H1 (cell line): ENCODE measurements around the gene CFB. TPM values are rescaled to one million over a fixed set of nuclear protein-coding genes. Genes with fewer than 3 reads are reported as not detected.

Experiments
- CTCF ChIA-PET: fragments of 300-600 bp; sonication (Branson Sonifier 250); formaldehyde crosslinking; loops from one replicate; lab custom pipeline; 2021; ENCODE audit not compliant: partially characterized antibody; lab: Charles Lee
- POLR2A ChIA-PET: fragments of 300-600 bp; sonication (Branson Sonifier 250); formaldehyde crosslinking; loops from one replicate; lab custom pipeline; 2021; ENCODE audit warnings: inconsistent platforms; ENCODE audit not compliant: partially characterized antibody; lab: Charles Lee
- DNase-seq, 2 experiments: peaks; one replicate each; pipeline versions ENCODE4 v3.0.0 to v3.0.0-alpha.2; 2010 to 2022; ENCODE audit warnings: low spot score in 2 of 2, low read depth in 1 of 2, mixed read lengths in 1 of 2
- FAIRE-seq: peaks from 2 replicates; lab custom pipeline; 2011; peaks lifted over from hg19 to GRCh38; lab: Jason Lieb, UNC
- H2AFZ ChIP-seq: 2 replicates; pipeline ENCODE4 v1.8.1; 2012; ENCODE audit warnings: low read length, inconsistent platforms
- H2AK5ac ChIP-seq: 2 replicates; pipeline ENCODE4 v1.6.1; 2013; ENCODE audit warnings: low read depth, low read length
- H2BK120ac ChIP-seq: replicated peaks from 2 replicates; pipeline ENCODE3; 2013; ENCODE audit warnings: low read depth, low read length, inconsistent platforms
- H2BK12ac ChIP-seq: 2 replicates; pipeline ENCODE4 v1.6.1; 2013; ENCODE audit warnings: low read depth, low read length
- H2BK15ac ChIP-seq: 2 replicates; pipeline ENCODE4 v1.6.1; 2013; ENCODE audit warnings: low read length
- H2BK20ac ChIP-seq: 2 replicates; pipeline ENCODE4 v1.6.1; 2013; ENCODE audit warnings: low read length
- H2BK5ac ChIP-seq: 2 replicates; pipeline ENCODE4 v1.6.1; 2013; ENCODE audit warnings: low read depth, low read length
- H3K14ac ChIP-seq: 2 replicates; pipeline ENCODE4 v1.6.1; 2013; ENCODE audit warnings: inconsistent platforms; ENCODE audit not compliant: insufficient read length
- H3K18ac ChIP-seq: 2 replicates; pipeline ENCODE4 v1.6.1; 2013; ENCODE audit warnings: low read length; ENCODE audit errors: extremely low read depth
- H3K23ac ChIP-seq: 2 replicates; pipeline ENCODE4 v1.6.1; 2013; ENCODE audit warnings: inconsistent platforms; ENCODE audit not compliant: insufficient read length
- H3K23me2 ChIP-seq: 2 replicates; pipeline ENCODE4 v1.6.1; 2013; ENCODE audit warnings: low read depth, low read length
- H3K27ac ChIP-seq: 2 replicates; pipeline ENCODE4 v1.6.1; 2011; ENCODE audit warnings: low read depth, low read length, inconsistent platforms
- H3K27me3 ChIP-seq, 4 experiments: replicated peaks in 1 of 4; 1 replicate in 1 of 4; 2 replicates in 3 of 4; pipeline versions ENCODE4 v1.6.1 to v1.8.1; 2011 to 2013; ENCODE audit warnings: low read length in 3 of 4, mild to moderate bottlenecking in 3 of 4, inconsistent platforms in 2 of 4, mixed read lengths in 2 of 4, moderate library complexity in 1 of 4; ENCODE audit not compliant: control insufficient read depth in 3 of 4, insufficient read depth in 3 of 4; ENCODE audit errors: extremely low read depth in 1 of 4
- H3K36me3 ChIP-seq, 4 experiments: 2 replicates each; pipeline versions ENCODE4 v1.6.1 to v1.8.1; 2011 to 2013; ENCODE audit warnings: mild to moderate bottlenecking in 4 of 4, low read length in 3 of 4, moderate library complexity in 2 of 4, control low read depth in 1 of 4, inconsistent platforms in 1 of 4; ENCODE audit not compliant: insufficient read depth in 4 of 4, control insufficient read depth in 2 of 4
- H3K4ac ChIP-seq: replicated peaks from 2 replicates; pipeline ENCODE3; 2013; ENCODE audit warnings: low read length, low read depth, mixed read lengths, inconsistent platforms; ENCODE audit not compliant: insufficient read length
- H3K4me1 ChIP-seq, 4 experiments: replicated peaks in 1 of 4; 1 replicate in 1 of 4; 2 replicates in 3 of 4; pipeline versions ENCODE4 v1.6.1 to v1.8.1; 2011 to 2013; ENCODE audit warnings: low read length in 3 of 4, inconsistent platforms in 2 of 4, mixed read lengths in 1 of 4; ENCODE audit not compliant: insufficient read depth in 4 of 4, control insufficient read depth in 3 of 4
- H3K4me2 ChIP-seq, 2 experiments: 2 replicates each; pipeline versions ENCODE4 v1.6.1 to v1.8.1; 2011 to 2013; ENCODE audit warnings: low read depth in 2 of 2, low read length in 2 of 2, control low read depth in 1 of 2, inconsistent platforms in 1 of 2, mild to moderate bottlenecking in 1 of 2; ENCODE audit not compliant: insufficient read depth in 1 of 2
- H3K4me3 ChIP-seq, 4 experiments: fragments of 200-600, 300-600 bp in 1 of 4; sonication (generic), shearing (Covaris generic), sonication (Bioruptor Twin) in 1 of 4; 2 replicates each; pipeline versions ENCODE4 v1.5.1 to v1.8.1; 2011 to 2016; ENCODE audit warnings: low read length in 4 of 4, low read depth in 3 of 4, control low read depth in 2 of 4, inconsistent platforms in 2 of 4, mild to moderate bottlenecking in 2 of 4, mixed read lengths in 1 of 4, moderate library complexity in 1 of 4; ENCODE audit not compliant: insufficient read depth in 2 of 4; ENCODE audit errors: extremely low read depth in 1 of 4
- H3K56ac ChIP-seq: replicated peaks from 2 replicates; pipeline ENCODE3; 2013; ENCODE audit warnings: low read depth, mild to moderate bottlenecking, mixed read lengths, low read length, inconsistent platforms; ENCODE audit not compliant: insufficient read length
- H3K79me1 ChIP-seq: 2 replicates; pipeline ENCODE4 v1.6.1; 2013; ENCODE audit warnings: low read depth, low read length, control low read depth
- H3K79me2 ChIP-seq, 2 experiments: 2 replicates each; pipeline versions ENCODE4 v1.6.1 to v1.8.1; 2012 to 2013; ENCODE audit warnings: low read length in 2 of 2, mild to moderate bottlenecking in 2 of 2, inconsistent platforms in 1 of 2; ENCODE audit not compliant: insufficient read depth in 2 of 2, control insufficient read depth in 1 of 2
- H3K9ac ChIP-seq, 4 experiments: replicated peaks in 1 of 4; 1 replicate in 1 of 4; 2 replicates in 3 of 4; pipeline versions ENCODE4 v1.6.1 to v1.8.1; 2011 to 2013; ENCODE audit warnings: low read depth in 3 of 4, low read length in 3 of 4, control low read depth in 2 of 4, mild to moderate bottlenecking in 2 of 4, moderate library complexity in 2 of 4, inconsistent platforms in 1 of 4; ENCODE audit errors: extremely low read depth in 1 of 4
- H3K9me3 ChIP-seq, 2 experiments: 2 replicates each; pipeline versions ENCODE4 v1.6.1 to v1.8.1; 2012 to 2013; ENCODE audit warnings: mild to moderate bottlenecking in 2 of 2, moderate library complexity in 2 of 2, control low read depth in 1 of 2, inconsistent platforms in 1 of 2, low read depth in 1 of 2, low read length in 1 of 2, mixed read lengths in 1 of 2; ENCODE audit not compliant: insufficient read depth in 2 of 2
- H4K20me1 ChIP-seq, 2 experiments: replicated peaks in 1 of 2; 2 replicates each; pipeline versions ENCODE3 to v1.8.1; 2011 to 2013; ENCODE audit warnings: inconsistent platforms in 2 of 2, low read length in 2 of 2, mild to moderate bottlenecking in 1 of 2; ENCODE audit not compliant: insufficient read depth in 2 of 2, control insufficient read depth in 1 of 2
- H4K5ac ChIP-seq: 2 replicates; pipeline ENCODE4 v1.6.1; 2013; ENCODE audit warnings: low read length, low read depth, mixed read lengths, inconsistent platforms; ENCODE audit not compliant: insufficient read length
- H4K8ac ChIP-seq: 2 replicates; pipeline ENCODE4 v1.8.0; 2013; ENCODE audit warnings: mild to moderate bottlenecking, moderate library complexity, low read length, inconsistent platforms; ENCODE audit not compliant: insufficient read depth; ENCODE audit errors: extremely low read depth
- H4K91ac ChIP-seq: replicated peaks from 2 replicates; pipeline ENCODE3; 2013; ENCODE audit warnings: low read length, mixed read lengths, inconsistent platforms; ENCODE audit not compliant: insufficient read length
- ASH2L ChIP-seq: fragments of 200-600, 300-600 bp; sonication (generic); IDR thresholded peaks from one replicate; pipeline ENCODE4 v1.7.1; 2017; ENCODE audit warnings: low read length
- BACH1 ChIP-seq: IDR thresholded peaks from 2 replicates; pipeline ENCODE4 v1.6.1; 2012; ENCODE audit warnings: low read length, improper control_type of control experiment
- CTCF ChIP-seq, 3 experiments: IDR thresholded peaks; 1 replicate in 2 of 3; 2 replicates in 1 of 3; pipeline versions ENCODE4 v1.5.1 to v1.6.1; 2011; ENCODE audit warnings: low read length in 3 of 3, mild to moderate bottlenecking in 3 of 3, inconsistent platforms in 2 of 3, low read depth in 1 of 3, moderate library complexity in 1 of 3; ENCODE audit not compliant: insufficient read depth in 1 of 3; ENCODE audit errors: control extremely low read depth in 1 of 3
- EP300 ChIP-seq, 2 experiments: IDR thresholded peaks; 1 replicate in 1 of 2; 2 replicates in 1 of 2; pipeline ENCODE4 v1.6.1; 2011 to 2012; ENCODE audit warnings: low read depth in 2 of 2, low read length in 2 of 2, mild to moderate bottlenecking in 2 of 2, borderline replicate concordance in 1 of 2, inconsistent platforms in 1 of 2, moderate library complexity in 1 of 2
- GABPA ChIP-seq: IDR thresholded peaks from 2 replicates; pipeline ENCODE4 v1.6.1; 2011; ENCODE audit warnings: mild to moderate bottlenecking, low read length, moderate library complexity, borderline replicate concordance; ENCODE audit not compliant: insufficient read depth
- RAD21 ChIP-seq, 2 experiments: IDR thresholded peaks in 1 of 2; conservative IDR thresholded peaks in 1 of 2; 2 replicates each; pipeline ENCODE4 v1.6.1; 2011; ENCODE audit warnings: low read depth in 2 of 2, low read length in 2 of 2, improper control_type of control experiment in 1 of 2, inconsistent platforms in 1 of 2, mild to moderate bottlenecking in 1 of 2, moderate library complexity in 1 of 2
- SAP30 ChIP-seq: fragments of 300-600 bp; sonication (generic); IDR thresholded peaks from 2 replicates; pipeline ENCODE4 v1.7.1; 2012; ENCODE audit warnings: low read length, moderate library complexity, mild to moderate bottlenecking, inconsistent platforms; ENCODE audit not compliant: insufficient read depth, insufficient replicate concordance
- TEAD4 ChIP-seq: IDR thresholded peaks from 2 replicates; pipeline ENCODE4 v1.6.1; 2012; ENCODE audit warnings: low read depth, low read length, inconsistent platforms, mixed read lengths
- WGBS, 2 experiments: shearing (Covaris generic) in 1 of 2; methylation state at CpG; one replicate each; pipeline versions ENCODE4 v1.1.6 to v1.1.7; 2013 to 2015; ENCODE audit warnings: low lambda C conversion rate in 2 of 2, mixed read lengths in 2 of 2, inconsistent platforms in 1 of 2, low coverage in 1 of 2, missing lambda C conversion rate in 1 of 2; ENCODE audit not compliant: insufficient replicate concordance in 2 of 2, insufficient coverage in 1 of 2, insufficient read length in 1 of 2; ENCODE audit errors: extremely low coverage in 1 of 2, missing lambda C conversion rate in 1 of 2; 5-methylcytosine and 5-hydroxymethylcytosine counted together
- polyA plus RNA-seq, 7 experiments: library from polyadenylated mRNA; depleted of rRNA in 3 of 7; stranded (reverse) in 5 of 7; unstranded in 2 of 7; fragments of >200 nt in 5 of 7; fragments of 200-250 nt in 2 of 7; gene quantifications; 1 replicate in 5 of 7; 2 replicates in 1 of 7; 4 replicates in 1 of 7; pipeline versions ENCODE4 v1.2.1 to v1.2.3, GENCODE V29; 2011 to 2013; ENCODE audit warnings: missing spikeins in 2 of 7, mixed read lengths in 2 of 7
- total RNA-seq: library from RNA; stranded (reverse); fragmentation: NEBNext Ultra II Directional; extraction: Animal tissue kit (Norgen Biotek cat#: 25700); gene quantifications from 2 replicates; pipeline ENCODE4 v1.2.1, GENCODE V29; 2021

Gene CFB
- total and polyA plus RNA-seq, 2 of the 8 experiments (the other 6 are each of a cell fraction or from before 2014, with no cell fraction given) = 0.09 TPM; not detected in 1

GRCh38 chr6:31900917-31901414 lies 44.9 kb upstream of the CFB start:
- H4K20me1 ChIP-seq = peaks cover 0 to 4% of the 10 kb centered on the region in 2 experiments
- H3K79me2 ChIP-seq = peaks cover 0 to 17% of the 10 kb centered on the region in 2 experiments; a peak in 2 of 4 replicates
- peak overlapping the region; percentile 87 for H3K18ac ChIP-seq
- no peak overlapping the region for H3K27ac ChIP-seq
- CTCF ChIA-PET = interaction anchor here (0.9 to 1.1 kb wide), 3 partner anchors 14 to 23 kb away, joined by 3 to 4 read pairs (median 3); no protein-coding TSS in a partner anchor
- H2AK5ac ChIP-seq = no peak overlapping the region
- no peak overlapping the region for H3K14ac ChIP-seq
- no peak overlapping the region for H2BK120ac ChIP-seq
- peaks cover 2% of the 10 kb centered on the region for H3K79me1 ChIP-seq
- FAIRE-seq (no peak), DNase-seq (peak in 1 of 2 experiments; percentile 70)
- POLR2A ChIA-PET = interaction anchor here (0.8 to 1.0 kb wide), 3 partner anchors 17 to 280 kb away, joined by 3 read pairs; partner anchors contain the start of genes NELFE, PRRC2A and SKIC2
- peaks cover 0 to 16% (median 8%) of the 10 kb centered on the region in 4 experiments; a peak in 6 of 7 replicates for H3K4me1 ChIP-seq
- WGBS, 2 experiments = 67% methylated on average over 26 of the region's 29 CpGs; no CpG with 5 or more reads in 1 of the 2 experiments
- peak overlapping the region; percentile 68 to 86 for H3K4me2 ChIP-seq
- no peak overlapping the region for H2AFZ ChIP-seq
- H2BK5ac ChIP-seq = peak overlapping the region; percentile 90; the same call in 1 of the 2 replicates
- no peak overlapping the region for H3K56ac ChIP-seq
- H3K4me3 ChIP-seq = peak overlapping the region; percentile 29 to 66 (median 51)
- H3K4ac ChIP-seq = no peak overlapping the region
- no peaks in the 10 kb centered on the region for H3K27me3 ChIP-seq
- H4K5ac ChIP-seq = peak overlapping the region; percentile 20
- no peak overlapping the region for H2BK20ac ChIP-seq
- no peak overlapping the region; the same call in 1 of the 2 replicates for H2BK15ac ChIP-seq
- no peak overlapping the region for H4K91ac ChIP-seq
- H2BK12ac ChIP-seq = no peak overlapping the region
- H3K9ac ChIP-seq = peak overlapping the region in 1 of 4 experiments; percentile 27; a peak in 1 of 7 replicates
- no peaks in the 10 kb centered on the region for H3K9me3 ChIP-seq
- H4K8ac ChIP-seq = peak overlapping the region; percentile 42; the same call in 1 of the 2 replicates
- peaks cover 13% of the 10 kb centered on the region for H3K23me2 ChIP-seq
- peaks cover 2 to 8% (median 6%) of the 10 kb centered on the region in 4 experiments; a peak in 5 of 8 replicates for H3K36me3 ChIP-seq
- no peak overlapping the region for H3K23ac ChIP-seq
- TF ChIP-seq TEAD4 (0 out of 2 replicates have a peak, but pooled peaks have one; percentile 22), BACH1 (no peak), RAD21 (IDR thresholded peaks at IDR 0.05 in 1 of 2, conservative IDR thresholded peaks at IDR 0.05 in 1 of 2; ENCODE audit: low read depth in 2 of 2, low read length in 2 of 2) (no peak; a peak in 1 of 4 replicates), EP300 (IDR thresholded peaks at IDR 0.05; ENCODE audit: borderline replicate concordance in 1 of 2, low read depth in 2 of 2, low read length in 2 of 2) (no peak), ASH2L (peak; percentile 35), CTCF (IDR thresholded peaks at IDR 0.05; ENCODE audit: control extremely low read depth in 1 of 3, insufficient read depth in 1 of 3, low read depth in 1 of 3, low read length in 3 of 3) (peak in 1 of 3 experiments; percentile 7; a peak in 1 of 4 replicates), SAP30 (no peak), GABPA (no peak)
